ENCODE data around the gene SORCS2.

- TF ChIP-seq CTCF (optimal IDR thresholded peaks at IDR 0.05 in 1 of 3, IDR thresholded peaks at IDR 0.05 in 1 of 3, conservative IDR thresholded peaks at IDR 0.05 in 1 of 3; ENCODE audit: extremely low read depth in 1 of 3, insufficient read depth in 2 of 3, low read length in 3 of 3) (no peak), EZH2 (IDR thresholded peaks at IDR 0.05; ENCODE audit: low read length) (no peak)
These were observed 169.1 kb downstream of the SORCS2 start for GRCh38 chr4:7361280-7361895.

Data from keratinocyte (primary cell).